DND-41 (cell line): Measurements from ENCODE around the gene ZNF695.
A peak's percentile ranks its signal among the peaks of the same experiment; 100 is the strongest.
"Not testable (repeated sequence)": the region's sequence is repeated elsewhere in the genome, so short reads cannot be mapped to it uniquely, and the experiment has no call there.

Source experiments
- ATAC-seq: fragments of 200-7000 bp; cut with Tn5 transposase; 3 replicates; pipeline ENCODE4 v1.9.1; 2021; ENCODE audit warnings: low read depth; ENCODE audit not compliant: insufficient read depth
- DNase-seq: peaks from one replicate; pipeline ENCODE4 v3.0.0-alpha.2; 2020
- H2AFZ ChIP-seq: 2 replicates; pipeline ENCODE4 v1.6.0; 2012; ENCODE audit warnings: low read depth, low read length
- H3K27ac ChIP-seq: 2 replicates; pipeline ENCODE4 v1.5.1; 2012; ENCODE audit warnings: low read length, inconsistent platforms
- H3K27me3 ChIP-seq: fragments of 200-600 bp; sonication (generic); 2 replicates; pipeline ENCODE4 v1.6.0; 2012; ENCODE audit warnings: low read length, mild to moderate bottlenecking, inconsistent platforms; ENCODE audit not compliant: insufficient read depth, poor library complexity
- H3K36me3 ChIP-seq: 2 replicates; pipeline ENCODE4 v1.5.1; 2012; ENCODE audit warnings: low read length, inconsistent platforms; ENCODE audit not compliant: insufficient read depth
- H3K4me1 ChIP-seq: 2 replicates; pipeline ENCODE4 v1.5.1; 2012; ENCODE audit warnings: mild to moderate bottlenecking, low read length; ENCODE audit not compliant: insufficient read depth
- H3K4me2 ChIP-seq: 2 replicates; pipeline ENCODE4 v1.6.0; 2012; ENCODE audit warnings: mild to moderate bottlenecking, moderate library complexity, low read length, inconsistent platforms; ENCODE audit not compliant: insufficient read depth
- H3K4me3 ChIP-seq, 2 experiments: fragments of 200-600 bp in 1 of 2; shearing (Covaris generic) in 1 of 2; 2 replicates each; pipeline ENCODE4 v1.5.1; 2012 to 2016; ENCODE audit warnings: inconsistent platforms in 2 of 2, low read length in 2 of 2, mild to moderate bottlenecking in 2 of 2, low read depth in 1 of 2, moderate library complexity in 1 of 2
- H3K79me2 ChIP-seq: 2 replicates; pipeline ENCODE4 v1.6.0; 2012; ENCODE audit warnings: low read length, inconsistent platforms; ENCODE audit not compliant: insufficient read depth
- H3K9ac ChIP-seq: 2 replicates; pipeline ENCODE4 v1.6.0; 2012; ENCODE audit warnings: low read depth, mild to moderate bottlenecking, inconsistent platforms, low read length, moderate library complexity
- H3K9me3 ChIP-seq: 2 replicates; pipeline ENCODE4 v1.5.1; 2012; ENCODE audit warnings: low read length, moderate library complexity, mild to moderate bottlenecking, inconsistent platforms; ENCODE audit not compliant: insufficient read depth, severe bottlenecking
- H4K20me1 ChIP-seq: 2 replicates; pipeline ENCODE4 v1.6.0; 2012; ENCODE audit warnings: low read length; ENCODE audit not compliant: insufficient read depth
- CTCF ChIP-seq: IDR thresholded peaks from 2 replicates; pipeline ENCODE4 v1.5.1; 2012; ENCODE audit warnings: borderline replicate concordance, low read length, moderate library complexity, mild to moderate bottlenecking; ENCODE audit not compliant: poor library complexity, severe bottlenecking; ENCODE audit errors: extremely low read depth
- EZH2 ChIP-seq: IDR thresholded peaks from 3 replicates; pipeline ENCODE4 v1.6.1; 2012; ENCODE audit warnings: borderline replicate concordance, low read depth, mild to moderate bottlenecking, moderate library complexity, low read length, inconsistent platforms; ENCODE audit not compliant: severe bottlenecking

The ZNF695 gene

GRCh38 chr1:247037511-247038320 lies 29.9 kb upstream of the ZNF695 start:
- H3K36me3 ChIP-seq: peaks cover 69% of the 10 kb centered on the region
- ATAC-seq: no peak
- no peaks in the 10 kb centered on the region for H3K4me1 ChIP-seq
- H2AFZ ChIP-seq: no peak overlapping the region
- H3K4me3 ChIP-seq: no peak overlapping the region
- H3K4me2 ChIP-seq: no peak overlapping the region
- no peaks in the 10 kb centered on the region for H4K20me1 ChIP-seq
- peaks cover 72% of the 10 kb centered on the region for H3K9me3 ChIP-seq
- no peak overlapping the region for H3K9ac ChIP-seq
- H3K79me2 ChIP-seq: peaks cover 13% of the 10 kb centered on the region
- no peak overlapping the region for H3K27ac ChIP-seq
- TF ChIP-seq CTCF (no peak), EZH2 (no peak)
- H3K27me3 ChIP-seq: no peaks in the 10 kb centered on the region
- DNase-seq: no peak

- H3K79me2 ChIP-seq, ATAC-seq: not testable (repeated sequence)
These were observed 24.4 kb upstream of the ZNF695 start for GRCh38 chr1:247032306-247032705.

GRCh38 chr1:247024658-247025057 lies 16.8 kb upstream of the ZNF695 start:
- not testable (repeated sequence) for H4K20me1 ChIP-seq, H2AFZ ChIP-seq, H3K4me2 ChIP-seq, H3K4me1 ChIP-seq, H3K36me3 ChIP-seq, H3K79me2 ChIP-seq, H3K4me3 ChIP-seq, H3K27ac ChIP-seq, H3K27me3 ChIP-seq, H3K9ac ChIP-seq, ATAC-seq
- peaks cover 15% of the 10 kb centered on the region for H3K9me3 ChIP-seq
- DNase-seq: peak; percentile 24

More at GRCh38 chr1:247032306-247032705, 24.4 kb upstream of the ZNF695 start:
- not testable (repeated sequence) for H3K9ac ChIP-seq, H2AFZ ChIP-seq, H3K4me3 ChIP-seq, H3K4me1 ChIP-seq, H3K27me3 ChIP-seq, H3K27ac ChIP-seq, H4K20me1 ChIP-seq, H3K4me2 ChIP-seq, DNase-seq
- Histone ChIP-seq H3K36me3 (peaks cover 36% of the 10 kb centered on the region), H3K9me3 (peaks cover 53% of the 10 kb centered on the region)

- Histone ChIP-seq H3K27me3 (no peaks in the 10 kb centered on the region), H3K9ac (no peak overlapping the region), H3K9me3 (no peaks in the 10 kb centered on the region), H3K36me3 (no peaks in the 10 kb centered on the region), H3K27ac (no peak overlapping the region), H3K4me1 (peaks cover 4% of the 10 kb centered on the region), H2AFZ (no peak overlapping the region), H3K79me2 (no peaks in the 10 kb centered on the region), H3K4me3 (no peak overlapping the region), H4K20me1 (no peaks in the 10 kb centered on the region), H3K4me2 (no peak overlapping the region)
- ATAC-seq (no peak), DNase-seq (no peak)
- TF ChIP-seq EZH2: no peak
- TF ChIP-seq CTCF: no peak
These were observed 5.5 kb upstream of the ZNF695 start for GRCh38 chr1:247013391-247013790.
